GM18511 (cell line): ENCODE results near the gene PRTN3.

Source experiments
- ATAC-seq: cut with Tn5 transposase; IDR thresholded peaks from one replicate; pipeline ENCODE4 v1.9.1; 2021; ENCODE audit warnings: mild to moderate bottlenecking, moderate library complexity; ENCODE audit not compliant: unreplicated experiment

Gene PRTN3

DNA sequence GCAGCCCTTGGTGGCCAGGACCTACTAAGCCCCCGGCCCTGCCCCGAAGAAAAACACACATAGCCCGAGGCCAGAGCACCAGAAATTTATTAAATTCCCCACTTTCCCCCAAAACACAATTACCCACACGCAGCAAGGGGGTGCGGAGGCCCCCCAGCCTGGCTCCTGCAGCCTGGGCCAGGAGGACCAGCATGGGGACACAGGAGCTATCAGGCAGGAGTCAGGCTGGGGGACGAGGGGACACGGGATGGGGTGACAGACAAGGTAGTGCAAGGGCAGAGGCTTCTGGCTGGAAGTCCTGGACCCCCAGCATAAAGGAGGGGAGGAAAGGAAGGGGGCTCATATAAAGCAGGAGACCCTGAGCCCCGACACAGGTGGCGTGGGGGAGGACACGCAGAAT lies 55.6 kb downstream of the PRTN3 start:
- ATAC-seq, result no peak

GRCh38 chr19:896999-897398 lies 56.2 kb downstream of the PRTN3 start:
- no peak for ATAC-seq

DNA sequence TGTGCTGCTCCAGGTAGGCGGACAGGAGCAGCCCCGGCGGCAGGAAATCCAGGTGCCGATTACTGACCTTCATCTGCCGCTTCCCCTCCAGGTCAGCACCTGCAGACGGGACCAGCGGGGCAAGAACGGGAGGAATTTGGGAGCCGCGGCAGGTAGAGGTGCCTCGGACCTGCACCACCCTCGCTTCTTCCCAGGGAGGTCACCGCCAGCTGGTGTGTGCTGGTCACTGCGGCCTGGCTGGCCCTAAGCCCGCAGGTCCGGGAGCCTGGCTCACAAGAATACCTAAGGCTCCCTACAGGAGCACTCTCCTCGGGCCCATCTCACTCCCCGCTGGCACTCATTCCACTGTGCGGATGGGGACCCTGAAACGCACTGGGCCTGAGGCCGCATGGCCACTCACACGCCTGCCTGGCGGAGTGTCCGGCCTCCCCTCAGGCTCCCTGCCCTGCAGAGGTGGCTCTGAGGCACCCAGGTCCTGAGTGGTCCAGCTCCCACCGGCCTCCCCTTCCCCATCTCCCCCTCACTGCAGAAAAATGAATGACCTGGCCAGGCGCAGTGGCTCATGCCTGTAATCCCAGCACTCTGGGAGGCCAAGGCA lies 56.7 kb downstream of the PRTN3 start:
- no peak for ATAC-seq
